SK-N-SH (cell line): Measurements from ENCODE around the gene NFKBIE. TPM values are rescaled to one million over a fixed set of nuclear protein-coding genes. Genes with fewer than 3 reads are reported as not detected.

Experiments used
- CTCF ChIA-PET: fragments of 300-600, 350-600 bp; formaldehyde crosslinking; extraction: SDS; loops from one replicate; lab custom pipeline; 2021; lab: Yijun Ruan, JAX
- POLR2A ChIA-PET: fragments of 350-600 bp; sonication (Branson Sonifier 250); formaldehyde crosslinking; extraction: SDS; loops from one replicate; lab custom pipeline; 2020; ENCODE audit warnings: antibody characterized with exemption, inconsistent platforms; lab: Yijun Ruan, JAX
- DNase-seq: peaks from one replicate; pipeline ENCODE4 v3.0.0; 2012
- H2AFZ ChIP-seq: fragments of 200-600 bp; sonication (generic); 2 replicates; pipeline ENCODE4 v1.8.1; 2016; ENCODE audit warnings: antibody characterized with exemption, mild to moderate bottlenecking, low read depth
- H3F3A ChIP-seq: fragments of 200-600 bp; sonication (generic); replicated peaks from 2 replicates; pipeline ENCODE3; 2016; ENCODE audit warnings: antibody characterized with exemption, mild to moderate bottlenecking; ENCODE audit not compliant: insufficient read depth
- H3K27ac ChIP-seq, 2 experiments: fragments of 200-500 bp in 1 of 2; fragments of 200-600 bp in 1 of 2; sonication (Bioruptor generic) in 1 of 2; sonication (generic), shearing (Covaris generic) in 1 of 2; 2 replicates each; pipeline versions ENCODE4 v1.5.1 to v1.6.1; 2014 to 2016; ENCODE audit warnings: low read depth in 2 of 2, inconsistent platforms in 1 of 2, low read length in 1 of 2, mild to moderate bottlenecking in 1 of 2, mixed read lengths in 1 of 2
- H3K27me3 ChIP-seq: fragments of 200-600 bp; sonication (generic), shearing (Covaris generic); 2 replicates; pipeline ENCODE4 v1.6.1; 2016; ENCODE audit warnings: mixed run types; ENCODE audit not compliant: insufficient read depth
- H3K36me3 ChIP-seq, 2 experiments: fragments of 200-500 bp in 1 of 2; fragments of 200-600 bp in 1 of 2; sonication (Bioruptor generic) in 1 of 2; sonication (generic) in 1 of 2; replicated peaks in 1 of 2; 2 replicates each; pipeline versions ENCODE3 to v1.5.1; 2014 to 2016; ENCODE audit warnings: low read length in 1 of 2, mild to moderate bottlenecking in 1 of 2; ENCODE audit not compliant: insufficient read depth in 2 of 2, control insufficient read depth in 1 of 2
- H3K4me1 ChIP-seq, 2 experiments: fragments of 200-500 bp in 1 of 2; fragments of 200-600 bp in 1 of 2; sonication (Bioruptor generic) in 1 of 2; sonication (generic), shearing (Covaris generic) in 1 of 2; 2 replicates each; pipeline versions ENCODE4 v1.5.1 to v1.6.1; 2014 to 2016; ENCODE audit warnings: low read depth in 1 of 2, low read length in 1 of 2, mixed run types in 1 of 2; ENCODE audit not compliant: insufficient read depth in 2 of 2, control insufficient read depth in 1 of 2
- H3K4me2 ChIP-seq: fragments of 200-600 bp; sonication (generic), shearing (Covaris generic); 2 replicates; pipeline ENCODE4 v1.6.1; 2017; ENCODE audit warnings: mixed run types
- H3K4me3 ChIP-seq, 2 experiments: fragments of 200-500 bp in 1 of 2; fragments of 200-600 bp in 1 of 2; sonication (Bioruptor generic) in 1 of 2; sonication (generic), shearing (Covaris generic) in 1 of 2; 2 replicates each; pipeline versions ENCODE4 v1.5.1 to v1.8.1; 2014 to 2016; ENCODE audit warnings: low read depth in 2 of 2, inconsistent platforms in 1 of 2, low read length in 1 of 2, mild to moderate bottlenecking in 1 of 2, mixed read lengths in 1 of 2, moderate library complexity in 1 of 2
- H3K79me2 ChIP-seq: fragments of 200-600 bp; sonication (generic); 2 replicates; pipeline ENCODE4 v1.8.1; 2017; ENCODE audit warnings: mild to moderate bottlenecking; ENCODE audit not compliant: insufficient read depth
- H3K9ac ChIP-seq: fragments of 200-600 bp; sonication (generic); 2 replicates; pipeline ENCODE4 v1.6.1; 2017; ENCODE audit warnings: mixed run types
- H3K9me2 ChIP-seq: fragments of 200-600 bp; sonication (generic); 2 replicates; pipeline ENCODE4 v1.6.1; 2017; ENCODE audit warnings: mixed run types
- H3K9me3 ChIP-seq: fragments of 200-600 bp; sonication (generic); 2 replicates; pipeline ENCODE4 v1.6.1; 2017; ENCODE audit warnings: mixed run types, mild to moderate bottlenecking, moderate library complexity
- H4K20me1 ChIP-seq: fragments of 200-600 bp; sonication (generic); 2 replicates; pipeline ENCODE4 v1.6.1; 2017; ENCODE audit warnings: mild to moderate bottlenecking, mixed run types; ENCODE audit not compliant: insufficient read depth
- CHD2 ChIP-seq: fragments of 150-350 bp; IDR thresholded peaks from 2 replicates; pipeline ENCODE4 v1.6.1; 2018; ENCODE audit warnings: low read length; ENCODE audit not compliant: partially characterized antibody
- EP300 ChIP-seq, 2 experiments: IDR thresholded peaks; 2 replicates each; pipeline versions ENCODE4 v1.4.0 to v1.6.1; 2012; ENCODE audit warnings: borderline replicate concordance in 1 of 2, low read depth in 1 of 2, low read length in 1 of 2
- EZH2phosphoT487 ChIP-seq: fragments of 200-600 bp; sonication (generic); IDR thresholded peaks from 2 replicates; pipeline ENCODE4 v1.6.1; 2017; ENCODE audit warnings: low read depth, mixed run types, mild to moderate bottlenecking, antibody characterized with exemption, moderate library complexity, borderline replicate concordance
- FOXJ3 ChIP-seq: sonication (generic); formaldehyde crosslinking; IDR thresholded peaks from 2 replicates; pipeline ENCODE4 v1.5.1; 2020; ENCODE audit warnings: mild to moderate bottlenecking, missing genetic modification reagents
- FOXM1 ChIP-seq: IDR thresholded peaks from 2 replicates; pipeline ENCODE4 v1.4.0; 2012; ENCODE audit warnings: low read depth, mild to moderate bottlenecking
- IRF3 ChIP-seq: fragments of 150-350 bp; IDR thresholded peaks from 2 replicates; pipeline ENCODE4 v1.6.1; 2016; ENCODE audit warnings: mild to moderate bottlenecking, low read depth, low read length
- JUND ChIP-seq: IDR thresholded peaks from 2 replicates; pipeline ENCODE4 v1.4.0; 2012
- MAX ChIP-seq: IDR thresholded peaks from 2 replicates; pipeline ENCODE4 v1.4.0; 2012; ENCODE audit warnings: low read depth
- MXI1 ChIP-seq: IDR thresholded peaks from 2 replicates; pipeline ENCODE4 v1.6.1; 2012; ENCODE audit warnings: mild to moderate bottlenecking, low read depth, low read length, improper control_type of control experiment
- NRF1 ChIP-seq: IDR thresholded peaks from 2 replicates; pipeline ENCODE4 v1.6.1; 2012; ENCODE audit warnings: low read depth, mild to moderate bottlenecking, low read length
- PBX3 ChIP-seq: IDR thresholded peaks from 2 replicates; pipeline ENCODE4; 2012
- RCOR1 ChIP-seq: fragments of 150-350 bp; IDR thresholded peaks from 2 replicates; pipeline ENCODE4 v1.6.1; 2017; ENCODE audit warnings: antibody characterized with exemption, low read length
- RXRA ChIP-seq: IDR thresholded peaks from 2 replicates; pipeline ENCODE4 v1.4.0; 2012; ENCODE audit warnings: low read depth, mild to moderate bottlenecking, borderline replicate concordance
- SMC3 ChIP-seq: IDR thresholded peaks from 2 replicates; pipeline ENCODE4 v1.6.1; 2012; ENCODE audit warnings: low read depth, low read length, improper control_type of control experiment
- TAF1 ChIP-seq: IDR thresholded peaks from 2 replicates; pipeline ENCODE4 v1.6.1; 2012; ENCODE audit warnings: low read depth, mild to moderate bottlenecking, low read length, moderate library complexity, borderline replicate concordance
- TCF12 ChIP-seq: IDR thresholded peaks from 2 replicates; pipeline ENCODE4 v1.4.0; 2012
- TEAD4 ChIP-seq: IDR thresholded peaks from 2 replicates; pipeline ENCODE4 v1.4.0; 2012; ENCODE audit warnings: mild to moderate bottlenecking, borderline replicate concordance; ENCODE audit not compliant: insufficient read depth
- ZBTB33 ChIP-seq: IDR thresholded peaks from 2 replicates; pipeline ENCODE4 v1.4.0; 2012; ENCODE audit warnings: low read depth, borderline replicate concordance
- WGBS: methylation state at CpG from one replicate; pipeline ENCODE4 v1.1.6; 2017; ENCODE audit warnings: low lambda C conversion rate; 5-methylcytosine and 5-hydroxymethylcytosine counted together
- polyA plus RNA-seq, 3 experiments: library from polyadenylated mRNA; depleted of rRNA; stranded (reverse); fragments of >200 nt; gene quantifications; 2 replicates each; pipeline ENCODE4 v1.2.3, GENCODE V29; 2012

Gene NFKBIE
- polyA plus RNA-seq, 1 of the 3 experiments (the other 2 are of a cell fraction) = 5.8 TPM

- H4K20me1 ChIP-seq = no peaks in the 10 kb centered on the region
Measured at GRCh38 chr6:44289726-44290260, 24.4 kb upstream of the NFKBIE start.

GRCh38 chr6:44286747-44287146, 21.4 kb upstream of the NFKBIE start:
- no peaks in the 10 kb centered on the region for H4K20me1 ChIP-seq
- H3K27me3 ChIP-seq = peaks cover 10% of the 10 kb centered on the region
- 17% methylated on average over 2 of the region's 2 CpGs for WGBS
- no peaks in the 10 kb centered on the region for H3K9me3 ChIP-seq
- no peaks in the 10 kb centered on the region for H3K9me2 ChIP-seq
- no peaks in the 10 kb centered on the region for H3K36me3 ChIP-seq
- no peak overlapping the region for H3K27ac ChIP-seq
- no peak overlapping the region for H3K4me3 ChIP-seq
- no peak overlapping the region for H2AFZ ChIP-seq
- H3K9ac ChIP-seq = no peak overlapping the region
- ChIA-PET POLR2A (no interaction called here), CTCF (interaction anchor here (0.5 to 4.1 kb wide), 3 partner anchors 18 to 1133 kb away, joined by 3 to 19 read pairs (median 8); no protein-coding TSS in a partner anchor)
- no peak overlapping the region for H3K4me2 ChIP-seq
- H3K4me1 ChIP-seq = peaks cover 0 to 8% of the 10 kb centered on the region in 2 experiments; a peak in 1 of 4 replicates
- H3F3A ChIP-seq = no peaks in the 10 kb centered on the region
- DNase-seq = no peak
- no peaks in the 10 kb centered on the region for H3K79me2 ChIP-seq
- no peak for TF ChIP-seq CHD2
- no peak for TF ChIP-seq MAX
- TF ChIP-seq TEAD4 = no peak
- no peak for TF ChIP-seq PBX3
- no peak for TF ChIP-seq NRF1
- TF ChIP-seq TAF1 = no peak
- no peak for TF ChIP-seq IRF3
- no peak for TF ChIP-seq EP300 (IDR thresholded peaks at IDR 0.05; ENCODE audit: borderline replicate concordance in 1 of 2, low read depth in 1 of 2, low read length in 1 of 2)
- TF ChIP-seq EZH2phosphoT487 = no peak
- TF ChIP-seq SMC3 = no peak
- no peak for TF ChIP-seq RCOR1
- no peak for TF ChIP-seq RXRA

More at GRCh38 chr6:44289726-44290260, 24.4 kb upstream of the NFKBIE start:
- Histone ChIP-seq H3F3A (no peaks in the 10 kb centered on the region), H3K4me3 (no peak overlapping the region), H3K9me3 (no peaks in the 10 kb centered on the region), H3K9me2 (no peaks in the 10 kb centered on the region), H3K36me3 (no peaks in the 10 kb centered on the region), H3K27me3 (peaks cover 10% of the 10 kb centered on the region), H3K27ac (no peak overlapping the region), H3K4me1 (peaks cover 0 to 8% of the 10 kb centered on the region in 2 experiments; a peak in 1 of 4 replicates), H3K4me2 (no peak overlapping the region), H2AFZ (no peak overlapping the region), H3K9ac (no peak overlapping the region), H3K79me2 (no peaks in the 10 kb centered on the region)
- ChIA-PET CTCF (interaction anchor here (1.6 to 4.1 kb wide), 3 partner anchors 15 to 33 kb away, joined by 4 to 19 read pairs (median 5); partner anchors contain the start of gene SLC35B2), POLR2A (interaction anchor here (0.8 kb wide), 1 partner anchor 9 kb away, joined by 3 read pairs; no protein-coding TSS in a partner anchor)
- no peak for TF ChIP-seq MXI1
- no peak for TF ChIP-seq FOXJ3 (CRISPR knock-in tag)
- TF ChIP-seq JUND = no peak
- TF ChIP-seq RCOR1 = no peak
- no peak for TF ChIP-seq ZBTB33
- no peak for TF ChIP-seq TCF12
- TF ChIP-seq EZH2phosphoT487 = no peak
- no peak for TF ChIP-seq NRF1
- no peak for TF ChIP-seq FOXM1
- no peak for TF ChIP-seq IRF3
- peak; percentile 52 for DNase-seq
- 23% methylated on average over 7 of the region's 7 CpGs for WGBS
